A549 (cell line): Measurements from ENCODE around the gene STOX2. TPM values are rescaled to one million over a fixed set of nuclear protein-coding genes. Genes with fewer than 3 reads are reported as not detected.

ENCODE experiments used
- ATAC-seq, 2 experiments: fragments of 200-7000 bp in 1 of 2; fragments of >200 bp in 1 of 2; cut with Nextera tagmentation in 1 of 2; cut with Tn5 transposase in 1 of 2; 3 replicates each; pipeline versions ENCODE4 v1.8.0 to v1.9.1; 2018 to 2020; ENCODE audit warnings: mild to moderate bottlenecking in 1 of 2, moderate library complexity in 1 of 2
- CTCF ChIA-PET: fragments of 300-600 bp; sonication (Branson Sonifier 250); formaldehyde crosslinking; extraction: SDS; loops from one replicate; lab custom pipeline; 2021; ENCODE audit warnings: antibody characterized with exemption, inconsistent platforms; lab: Yijun Ruan, JAX
- POLR2A ChIA-PET: fragments of 350-600 bp; formaldehyde crosslinking; extraction: SDS; loops from one replicate; lab custom pipeline; 2021; ENCODE audit warnings: antibody characterized with exemption, inconsistent platforms; lab: Yijun Ruan, JAX
- DNase-seq, 2 experiments: peaks; one replicate each; pipeline versions ENCODE4 v3.0.0 to v3.0.0-alpha.2; 2011 to 2016; ENCODE audit warnings: low read depth in 1 of 2, low spot score in 1 of 2
- FAIRE-seq: peaks from 2 replicates; lab custom pipeline; 2011; peaks lifted over from hg19 to GRCh38; lab: Jason Lieb, UNC
- H3K27ac ChIP-seq, 2 experiments: fragments of >200 bp; sonication (Bioruptor Twin); formaldehyde crosslinking; 3 replicates each; pipeline ENCODE4 v1.5.1; 2016 to 2017
- H3K4me1 ChIP-seq: fragments of >200 bp; sonication (Bioruptor Twin); formaldehyde crosslinking; 3 replicates; pipeline ENCODE4 v1.6.1; 2016
- H3K4me2 ChIP-seq: fragments of >200 bp; sonication (Bioruptor Twin); formaldehyde crosslinking; 3 replicates; pipeline ENCODE4 v1.6.1; 2016
- H3K4me3 ChIP-seq: fragments of >200 bp; sonication (Bioruptor Twin); formaldehyde crosslinking; 3 replicates; pipeline ENCODE4 v1.5.1; 2016
- H3K9me3 ChIP-seq: fragments of >200 bp; sonication (Bioruptor Twin); formaldehyde crosslinking; 3 replicates; pipeline ENCODE4 v1.6.1; 2016
- ATOH8 ChIP-seq: fragments of 250-450 bp; sonication (Bioruptor Pico); IDR thresholded peaks from 2 replicates; pipeline ENCODE4 v1.5.0; 2020; ENCODE audit warnings: low read depth, mild to moderate bottlenecking, moderate library complexity
- CEBPB ChIP-seq, 2 experiments: fragments of >200 bp in 1 of 2; sonication (Bioruptor Twin) in 1 of 2; formaldehyde crosslinking in 1 of 2; IDR thresholded peaks; 2 replicates each; pipeline ENCODE4 v1.6.1; 2012 to 2016
- CHD2 ChIP-seq: fragments of 150-350 bp; IDR thresholded peaks from 2 replicates; pipeline ENCODE4 v1.6.1; 2014; ENCODE audit warnings: low read length; ENCODE audit not compliant: partially characterized antibody
- E2F6 ChIP-seq: IDR thresholded peaks from 2 replicates; pipeline ENCODE4 v1.6.1; 2012; ENCODE audit warnings: low read depth, borderline replicate concordance
- EHMT2 ChIP-seq: fragments of 200-600 bp; sonication (generic); IDR thresholded peaks from 2 replicates; pipeline ENCODE4 v1.6.1; 2016; ENCODE audit warnings: antibody characterized with exemption, low read depth, mild to moderate bottlenecking, moderate library complexity
- GATA3 ChIP-seq: IDR thresholded peaks from 2 replicates; pipeline ENCODE4 v1.6.1; 2012; ENCODE audit warnings: borderline replicate concordance
- HDAC2 ChIP-seq: fragments of 200-600 bp; sonication (generic); IDR thresholded peaks from 2 replicates; pipeline ENCODE4 v1.6.1; 2016
- HES2 ChIP-seq: fragments of >200 bp; sonication (Bioruptor Twin); formaldehyde crosslinking; IDR thresholded peaks from 2 replicates; pipeline ENCODE4 v1.6.1; 2016
- JUNB ChIP-seq: fragments of >200 bp; sonication (Bioruptor Twin); formaldehyde crosslinking; IDR thresholded peaks from 2 replicates; pipeline ENCODE4 v1.6.1; 2016
- KDM5A ChIP-seq: fragments of 200-600 bp; sonication (generic); IDR thresholded peaks from 2 replicates; pipeline ENCODE4 v1.6.1; 2016; ENCODE audit warnings: antibody characterized with exemption, mild to moderate bottlenecking
- MAX ChIP-seq: IDR thresholded peaks from 2 replicates; pipeline ENCODE4 v1.6.1; 2012
- MAZ ChIP-seq: fragments of 150-350 bp; IDR thresholded peaks from 2 replicates; pipeline ENCODE4 v1.6.1; 2014; ENCODE audit warnings: antibody characterized with exemption, low read depth, low read length, borderline replicate concordance
- POLR2A ChIP-seq: IDR thresholded peaks from 2 replicates; pipeline ENCODE4 v1.6.1; 2012; ENCODE audit warnings: mild to moderate bottlenecking, low read length
- POLR2AphosphoS2 ChIP-seq: conservative IDR thresholded peaks from 2 replicates; pipeline ENCODE4 v1.6.1; 2012; ENCODE audit warnings: low read length, improper control_type of control experiment, inconsistent platforms
- RARB ChIP-seq: fragments of 250-450 bp; sonication (Bioruptor Pico); IDR thresholded peaks from 2 replicates; pipeline ENCODE4 v1.8.0; 2021; ENCODE audit warnings: mild to moderate bottlenecking, moderate library complexity
- RCOR1 ChIP-seq: fragments of 150-350 bp; IDR thresholded peaks from 2 replicates; pipeline ENCODE4 v1.6.1; 2014; ENCODE audit warnings: antibody characterized with exemption, low read length, low read depth
- RFX5 ChIP-seq: fragments of 450-650 bp; IDR thresholded peaks from 2 replicates; pipeline ENCODE4 v1.7.1; 2014; ENCODE audit warnings: antibody characterized with exemption, mild to moderate bottlenecking, moderate library complexity
- RNF2 ChIP-seq: fragments of 200-600 bp; sonication (generic); IDR thresholded peaks from 2 replicates; pipeline ENCODE4 v1.6.1; 2016; ENCODE audit warnings: low read depth, mild to moderate bottlenecking, antibody characterized with exemption, moderate library complexity, borderline replicate concordance
- SMC3 ChIP-seq: fragments of >200 bp; sonication (Bioruptor Twin); formaldehyde crosslinking; IDR thresholded peaks from 3 replicates; pipeline ENCODE4 v1.6.1; 2018; ENCODE audit warnings: inconsistent platforms
- SREBF2 ChIP-seq: fragments of 450-650 bp; IDR thresholded peaks from 2 replicates; pipeline ENCODE4 v1.6.1; 2014; ENCODE audit warnings: mild to moderate bottlenecking, moderate library complexity
- USF2 ChIP-seq: fragments of 450-650 bp; IDR thresholded peaks from 2 replicates; pipeline ENCODE4 v1.6.1; 2014; ENCODE audit warnings: antibody characterized with exemption
- ZFP36 ChIP-seq: fragments of 450-650 bp; IDR thresholded peaks from 2 replicates; pipeline ENCODE4 v1.6.1; 2014; ENCODE audit warnings: borderline replicate concordance; ENCODE audit not compliant: partially characterized antibody
- ZNF302 ChIP-seq: fragments of 250-450 bp; sonication (Bioruptor Pico); IDR thresholded peaks from 2 replicates; pipeline ENCODE4 v1.9.0; 2021; ENCODE audit warnings: inconsistent platforms, mild to moderate bottlenecking, moderate library complexity
- ZSCAN20 ChIP-seq: fragments of 250-450 bp; sonication (Bioruptor Pico); IDR thresholded peaks from 2 replicates; pipeline ENCODE4 v1.8.0; 2022; ENCODE audit warnings: mild to moderate bottlenecking, moderate library complexity
- WGBS: methylation state at CpG from one replicate; pipeline ENCODE4 v1.1.6; 2017; ENCODE audit errors: missing lambda C conversion rate; 5-methylcytosine and 5-hydroxymethylcytosine counted together
- polyA plus RNA-seq, 4 experiments: library from polyadenylated mRNA; depleted of rRNA in 3 of 4; stranded (reverse); fragments of >200 nt; fragmentation: RNase III in 1 of 4; extraction: RNeasy Plus Mini Kit Qiagen cat#74134 plus additional on column Dnase treatment in 1 of 4; gene quantifications; 2 replicates in 3 of 4; 3 replicates in 1 of 4; pipeline ENCODE4 v1.2.3, GENCODE V29; 2011 to 2017

STOX2 gene
- polyA plus RNA-seq, 2 of the 4 experiments (the other 2 are of a cell fraction) = 2.7 to 5.2 TPM

- ChIA-PET POLR2A (no interaction called here), CTCF (no interaction called here)
- Histone ChIP-seq H3K4me3 (no peak overlapping the region), H3K4me1 (peaks cover 12% of the 10 kb centered on the region), H3K27ac (peak overlapping the region; percentile 48 to 52; a peak in 3 of 6 replicates), H3K4me2 (peak overlapping the region; percentile 54; the same call in 2 of the 3 replicates), H3K9me3 (no peaks in the 10 kb centered on the region)
- no peak for TF ChIP-seq GATA3
- no peak for TF ChIP-seq ZNF302 (CRISPR knock-in tag)
- no peak for TF ChIP-seq CHD2
- TF ChIP-seq KDM5A = no peak
- no peak for TF ChIP-seq MAX
- TF ChIP-seq HDAC2 = no peak
- TF ChIP-seq ZFP36 = no peak
- no peak for TF ChIP-seq RFX5
- no peak for TF ChIP-seq EHMT2
- no peak for TF ChIP-seq SMC3
- no peak for TF ChIP-seq ZSCAN20 (CRISPR knock-in tag)
- TF ChIP-seq POLR2AphosphoS2 = no peak
- WGBS = 62% methylated on average over 6 of the region's 6 CpGs
- no peak for FAIRE-seq
- no peak for DNase-seq
- ATAC-seq = no peak
These were observed 30.9 kb downstream of the STOX2 start for GRCh38 chr4:183936047-183936446.

GRCh38 chr4:183936574-183937345, 31.7 kb downstream of the STOX2 start:
- H3K4me3 ChIP-seq = no peak overlapping the region
- H3K4me1 ChIP-seq = peaks cover 12% of the 10 kb centered on the region
- peak in 1 of 2 experiments; percentile 3 for DNase-seq
- peak overlapping the region; percentile 20 to 48; a peak in 4 of 6 replicates for H3K27ac ChIP-seq
- ATAC-seq = no peak
- H3K9me3 ChIP-seq = no peaks in the 10 kb centered on the region
- POLR2A ChIA-PET = no interaction called here
- CTCF ChIA-PET = interaction anchor here (0.5 kb wide), 1 partner anchor 9 kb away, joined by 3 read pairs; no protein-coding TSS in a partner anchor
- H3K4me2 ChIP-seq = peak overlapping the region; percentile 54
- 85% methylated on average over 3 of the region's 3 CpGs for WGBS
- FAIRE-seq = no peak
- no peak for TF ChIP-seq POLR2A
- TF ChIP-seq JUNB = no peak
- TF ChIP-seq ZFP36 = no peak
- no peak for TF ChIP-seq KDM5A
- no peak for TF ChIP-seq HDAC2
- 0 out of 4 replicates have a peak, but pooled peaks of 1 of the 2 experiments have one; percentile 5 for TF ChIP-seq CEBPB (IDR thresholded peaks at IDR 0.05)
- no peak for TF ChIP-seq RARB (CRISPR knock-in tag)
- TF ChIP-seq E2F6 = no peak

- no peak overlapping the region for H3K4me2 ChIP-seq
- TF ChIP-seq RCOR1 = no peak
- 35% methylated on average over 4 of the region's 4 CpGs for WGBS
- H3K4me3 ChIP-seq = no peak overlapping the region
- ChIA-PET POLR2A (no interaction called here), CTCF (interaction anchor here (1.0 kb wide), 1 partner anchor 21 kb away, joined by 3 read pairs; no protein-coding TSS in a partner anchor)
- DNase-seq = no peak
- FAIRE-seq = no peak
- no peak for ATAC-seq
- no peaks in the 10 kb centered on the region for H3K9me3 ChIP-seq
- peaks cover 12% of the 10 kb centered on the region for H3K4me1 ChIP-seq
- H3K27ac ChIP-seq = no peak overlapping the region
These were observed 35.8 kb downstream of the STOX2 start for GRCh38 chr4:183940864-183941263.

GRCh38 chr4:183941964-183942363, 36.9 kb downstream of the STOX2 start:
- Histone ChIP-seq H3K4me2 (no peak overlapping the region), H3K4me3 (no peak overlapping the region), H3K9me3 (no peaks in the 10 kb centered on the region), H3K4me1 (peaks cover 2% of the 10 kb centered on the region), H3K27ac (no peak overlapping the region)
- FAIRE-seq (no peak), ATAC-seq (no peak), DNase-seq (no peak)
- CTCF ChIA-PET = interaction anchor here (0.7 to 1.0 kb wide), 3 partner anchors 13 to 115 kb away, joined by 3 read pairs; no protein-coding TSS in a partner anchor
- TF ChIP-seq HES2 = no peak
- TF ChIP-seq RNF2 = no peak
- TF ChIP-seq MAX = no peak
- no peak for TF ChIP-seq ZFP36
- no peak for TF ChIP-seq MAZ
- no peak for TF ChIP-seq CHD2
- no peak for TF ChIP-seq ATOH8 (CRISPR knock-in tag)
- TF ChIP-seq GATA3 = no peak
- TF ChIP-seq USF2 = no peak
- no peak for TF ChIP-seq SREBF2
- POLR2A ChIA-PET = no interaction called here
